K562 (cell line): ENCODE measurements around the gene NMRK1. TPM values are rescaled to one million over a fixed set of nuclear protein-coding genes. Genes with fewer than 3 reads are reported as not detected.

Source experiments
- ATAC-seq: fragments of 200-7000 bp; cut with Tn5 transposase; 3 replicates; pipeline ENCODE4 v1.9.1; 2020; ENCODE audit warnings: moderate library complexity
- BruUV-seq: library from RNA; stranded (reverse); fragments of 400-500 nt; replicated peaks from 2 replicates; lab custom pipeline; 2021; lab: Mats Ljungman, UMichigan
- CTCF ChIA-PET: fragments of 300-600 bp; formaldehyde crosslinking; extraction: SDS; loops from one replicate; lab custom pipeline; 2021; ENCODE audit warnings: low intra/inter-chr PET ratio; lab: Yijun Ruan, JAX
- POLR2A ChIA-PET: fragments of 300-600, 350-650 bp; sonication (Branson Sonifier 250); formaldehyde crosslinking; extraction: SDS; loops from one replicate; lab custom pipeline; 2021; ENCODE audit warnings: antibody characterized with exemption, inconsistent platforms; lab: Yijun Ruan, JAX
- DNase-seq, 4 experiments: peaks; one replicate each; pipeline versions ENCODE4 v3.0.0 to v3.0.0-alpha.2; 2011 to 2018; ENCODE audit warnings: low spot score in 3 of 4, mixed read lengths in 3 of 4; ENCODE audit errors: extremely low read depth in 1 of 4
- FAIRE-seq: peaks from 2 replicates; lab custom pipeline; 2011; peaks lifted over from hg19 to GRCh38; lab: Jason Lieb, UNC
- H2AFZ ChIP-seq: 2 replicates; pipeline ENCODE4 v1.6.0; 2011; ENCODE audit warnings: low read depth, low read length, control low read depth, inconsistent platforms
- H3K27ac ChIP-seq: fragments of 200-600 bp; 3 replicates; pipeline ENCODE4 v1.8.0; 2011; ENCODE audit warnings: low read depth, mild to moderate bottlenecking, control low read depth, inconsistent platforms, low read length, moderate library complexity, mixed read lengths; ENCODE audit errors: extremely low read depth
- H3K27me3 ChIP-seq, 2 experiments: fragments of 300-600 bp in 1 of 2; 2 replicates in 1 of 2; 3 replicates in 1 of 2; pipeline versions ENCODE4 v1.6.0 to v1.8.0; 2011; ENCODE audit warnings: inconsistent platforms in 2 of 2, low read length in 2 of 2, mild to moderate bottlenecking in 1 of 2, mixed read lengths in 1 of 2, moderate library complexity in 1 of 2; ENCODE audit not compliant: control insufficient read depth in 2 of 2, insufficient read depth in 2 of 2
- H3K36me3 ChIP-seq: fragments of 300-600 bp; 3 replicates; pipeline ENCODE4 v1.8.0; 2011; ENCODE audit warnings: mild to moderate bottlenecking, low read length, inconsistent platforms; ENCODE audit not compliant: control insufficient read depth, insufficient read depth
- H3K4me1 ChIP-seq, 2 experiments: fragments of 200-600 bp in 1 of 2; replicated peaks in 1 of 2; 2 replicates in 1 of 2; 3 replicates in 1 of 2; pipeline versions ENCODE4 v1.5.1 to v1.8.0; 2011; ENCODE audit warnings: inconsistent platforms in 2 of 2, low read length in 2 of 2, mild to moderate bottlenecking in 1 of 2, mixed read lengths in 1 of 2, moderate library complexity in 1 of 2; ENCODE audit not compliant: control insufficient read depth in 2 of 2, insufficient read depth in 2 of 2
- H3K4me2 ChIP-seq: 2 replicates; pipeline ENCODE4 v1.6.1; 2011; ENCODE audit warnings: low read length, control low read depth, inconsistent platforms, mixed read lengths; ENCODE audit not compliant: insufficient read depth
- H3K4me3 ChIP-seq: fragments of 200-600 bp; sonication (generic), shearing (Covaris generic); 2 replicates; pipeline ENCODE4 v1.5.1; 2016; ENCODE audit warnings: control low read depth, inconsistent platforms
- H3K79me2 ChIP-seq: fragments of 200-600 bp; 3 replicates; pipeline ENCODE4 v1.8.0; 2011; ENCODE audit warnings: low read length, inconsistent platforms; ENCODE audit not compliant: control insufficient read depth, insufficient read depth
- H3K9ac ChIP-seq, 2 experiments: 2 replicates each; pipeline versions ENCODE4 v1.6.0 to v1.6.1; 2011; ENCODE audit warnings: low read depth in 2 of 2, low read length in 2 of 2, control low read depth in 1 of 2, inconsistent platforms in 1 of 2, mild to moderate bottlenecking in 1 of 2, mixed read lengths in 1 of 2; ENCODE audit not compliant: insufficient read depth in 1 of 2
- H3K9me1 ChIP-seq: one replicate; pipeline ENCODE4 v1.6.0; 2011; ENCODE audit warnings: inconsistent platforms, mild to moderate bottlenecking, low read length, moderate library complexity; ENCODE audit not compliant: control insufficient read depth, insufficient read depth
- H3K9me3 ChIP-seq: replicated peaks from 2 replicates; pipeline ENCODE4 v1.5.1; 2011; ENCODE audit warnings: low read depth, low read length, inconsistent platforms; ENCODE audit not compliant: control insufficient read depth, insufficient read depth
- H4K20me1 ChIP-seq: replicated peaks from 2 replicates; pipeline ENCODE4 v1.6.1; 2011; ENCODE audit warnings: low read length, inconsistent platforms, mixed read lengths; ENCODE audit not compliant: control insufficient read depth, insufficient read depth
- CBX2 ChIP-seq: fragments of 200-600 bp; sonication (generic); IDR thresholded peaks from one replicate; pipeline ENCODE4 v1.6.1; 2012; ENCODE audit warnings: mild to moderate bottlenecking, low read length, inconsistent platforms; ENCODE audit not compliant: insufficient read depth, poor library complexity, severe bottlenecking
- CCAR2 ChIP-seq: fragments of 200-400 bp; formaldehyde crosslinking; IDR thresholded peaks from 2 replicates; pipeline ENCODE4 v1.6.1; 2017; ENCODE audit warnings: mild to moderate bottlenecking, low read depth, low read length
- CREB1 ChIP-seq, 2 experiments: sonication (generic) in 1 of 2; formaldehyde crosslinking in 1 of 2; IDR thresholded peaks; 2 replicates each; pipeline versions ENCODE4 v1.6.1 to v1.8.0; 2012 to 2022; ENCODE audit warnings: inconsistent platforms in 1 of 2, mild to moderate bottlenecking in 1 of 2, missing genetic modification reagents in 1 of 2, moderate library complexity in 1 of 2
- FOXA1 ChIP-seq: fragments of 450-650 bp; IDR thresholded peaks from 2 replicates; pipeline ENCODE4 v1.6.1; 2016; ENCODE audit warnings: mild to moderate bottlenecking, borderline replicate concordance
- NFATC3 ChIP-seq: fragments of 450-650 bp; IDR thresholded peaks from 2 replicates; pipeline ENCODE4 v1.6.1; 2017; ENCODE audit warnings: mild to moderate bottlenecking
- PATZ1 ChIP-seq: fragments of 250-450 bp; sonication (Bioruptor Pico); IDR thresholded peaks from 2 replicates; pipeline ENCODE4 v1.5.0; 2020; ENCODE audit warnings: mild to moderate bottlenecking, borderline replicate concordance
- PRPF4 ChIP-seq: fragments of 200-400 bp; formaldehyde crosslinking; IDR thresholded peaks from one replicate; pipeline ENCODE4 v1.6.1; 2017; ENCODE audit warnings: low read length, low read depth, mild to moderate bottlenecking; ENCODE audit not compliant: insufficient read depth, poor library complexity, severe bottlenecking
- STAG1 ChIP-seq: sonication (generic); formaldehyde crosslinking; IDR thresholded peaks from 2 replicates; pipeline ENCODE4 v1.5.0; 2020; ENCODE audit warnings: missing genetic modification reagents, borderline replicate concordance
- ZBED1 ChIP-seq: IDR thresholded peaks from 2 replicates; pipeline ENCODE4 v1.6.1; 2014
- ZC3H4 ChIP-seq: sonication (generic); formaldehyde crosslinking; IDR thresholded peaks from 2 replicates; pipeline ENCODE4 v1.9.0; 2021; ENCODE audit warnings: missing genetic modification reagents, borderline replicate concordance
- ZNF239 ChIP-seq: fragments of 250-450 bp; sonication (Bioruptor Pico); IDR thresholded peaks from 2 replicates; pipeline ENCODE4 v1.4.0; 2020; ENCODE audit warnings: mild to moderate bottlenecking
- ZNF274 ChIP-seq: IDR thresholded peaks from 2 replicates; pipeline ENCODE4 v1.6.1; 2011; ENCODE audit warnings: low read depth, mild to moderate bottlenecking, low read length, moderate library complexity, borderline replicate concordance
- ZSCAN32 ChIP-seq: fragments of 450-650 bp; formaldehyde crosslinking; IDR thresholded peaks from 2 replicates; pipeline ENCODE4 v1.4.0; 2020; ENCODE audit warnings: mild to moderate bottlenecking, moderate library complexity
- WGBS: fragments of 100-300 bp; shearing (Covaris generic); methylation state at CpG from one replicate; pipeline ENCODE4 v1.1.6; 2016; ENCODE audit warnings: low coverage, mixed read lengths; ENCODE audit not compliant: insufficient coverage; ENCODE audit errors: missing lambda C conversion rate; 5-methylcytosine and 5-hydroxymethylcytosine counted together
- in situ Hi-C: fragments of 300-500 bp; cut with MboI; formaldehyde crosslinking; loops from 4 replicates; pipeline ENCODE4 v1.15.0; 2018; ENCODE audit warnings: inconsistent platforms, mixed read lengths
- intact Hi-C: fragments of 100-400 bp; cut with micrococcal nuclease; formaldehyde crosslinking; loops from 2 replicates; pipeline ENCODE4 v1.14.2; 2022
- polyA plus RNA-seq, 8 experiments: library from polyadenylated mRNA; depleted of rRNA in 4 of 8; stranded (reverse) in 5 of 8; unstranded in 3 of 8; fragments of >200 nt; fragmentation: Nextera tagmentation in 2 of 8; fragmentation: Illumina TruSeq in 1 of 8; extraction: Ambion mirVana in 2 of 8; extraction: Trizol in 1 of 8; gene quantifications; 2 replicates each; pipeline versions ENCODE4 v1.2.1 to v1.2.3, GENCODE V29; 2011 to 2014; ENCODE audit warnings: inconsistent platforms in 1 of 8, missing spikeins in 1 of 8
- total RNA-seq, 7 experiments: library from RNA; depleted of rRNA in 6 of 7; stranded (reverse); fragments of >200 nt in 6 of 7; fragmentation: Illumina TruSeq in 2 of 7; extraction: Trizol in 2 of 7; gene quantifications; 2 replicates each; pipeline versions ENCODE4 v1.2.1 to v1.2.3, GENCODE V29; 2011 to 2021; ENCODE audit warnings: low replicate concordance in 1 of 7
- TF ChIP-seq, protein P1 (sequence below): fragments of 450-650 bp; IDR thresholded peaks from 2 replicates; pipeline ENCODE4 v1.6.1; 2017; ENCODE audit warnings: antibody characterized with exemption, mild to moderate bottlenecking
- TF ChIP-seq, protein P2 (sequence below): fragments of 450-650 bp; formaldehyde crosslinking; IDR thresholded peaks from 2 replicates; pipeline ENCODE4 v1.4.0; 2020; ENCODE audit warnings: mild to moderate bottlenecking, moderate library complexity

Gene NMRK1
- total and polyA plus RNA-seq, 9 of the 15 experiments (the other 6 are each of a cell fraction or from before 2014, with no cell fraction given), result 1.1 to 3.5 (median 1.7) TPM

DNA sequence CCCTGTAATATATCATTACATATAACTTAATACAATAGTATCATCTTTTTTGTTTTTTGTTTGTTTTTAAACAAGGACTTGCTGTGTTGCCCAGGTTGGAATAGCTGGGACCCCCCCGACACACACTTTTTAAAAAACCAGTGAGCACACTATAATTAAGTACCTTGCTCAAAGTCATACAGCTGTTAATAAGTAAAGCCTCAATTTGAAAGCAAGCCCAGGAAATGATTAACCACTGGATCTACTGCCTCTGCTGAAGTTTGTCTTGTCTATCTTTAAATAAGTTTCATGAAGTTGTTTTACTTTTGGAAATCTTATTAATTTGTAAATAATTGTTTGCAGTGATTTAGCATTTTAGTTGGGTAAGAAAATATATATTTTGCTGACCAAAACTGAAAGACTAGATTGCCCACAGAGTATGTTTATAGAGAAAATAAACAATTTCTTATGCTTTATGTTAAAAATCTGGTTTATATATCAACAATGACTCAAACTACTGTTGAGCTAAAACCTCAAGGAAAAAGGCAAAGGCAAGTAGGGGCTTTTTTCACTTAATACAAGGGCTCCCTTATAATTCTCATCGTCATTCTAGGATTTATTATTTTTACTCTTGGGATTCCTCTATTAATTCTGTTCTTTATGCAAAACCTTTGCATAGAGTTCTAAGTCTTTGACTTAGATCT lies 54.0 kb downstream of the NMRK1 start:
- no peak for FAIRE-seq
- no peaks in the 10 kb centered on the region for H3K9me1 ChIP-seq
- CTCF ChIA-PET, result no interaction called here
- no peak for TF ChIP-seq CCAR2
- TF ChIP-seq, protein P1, sequence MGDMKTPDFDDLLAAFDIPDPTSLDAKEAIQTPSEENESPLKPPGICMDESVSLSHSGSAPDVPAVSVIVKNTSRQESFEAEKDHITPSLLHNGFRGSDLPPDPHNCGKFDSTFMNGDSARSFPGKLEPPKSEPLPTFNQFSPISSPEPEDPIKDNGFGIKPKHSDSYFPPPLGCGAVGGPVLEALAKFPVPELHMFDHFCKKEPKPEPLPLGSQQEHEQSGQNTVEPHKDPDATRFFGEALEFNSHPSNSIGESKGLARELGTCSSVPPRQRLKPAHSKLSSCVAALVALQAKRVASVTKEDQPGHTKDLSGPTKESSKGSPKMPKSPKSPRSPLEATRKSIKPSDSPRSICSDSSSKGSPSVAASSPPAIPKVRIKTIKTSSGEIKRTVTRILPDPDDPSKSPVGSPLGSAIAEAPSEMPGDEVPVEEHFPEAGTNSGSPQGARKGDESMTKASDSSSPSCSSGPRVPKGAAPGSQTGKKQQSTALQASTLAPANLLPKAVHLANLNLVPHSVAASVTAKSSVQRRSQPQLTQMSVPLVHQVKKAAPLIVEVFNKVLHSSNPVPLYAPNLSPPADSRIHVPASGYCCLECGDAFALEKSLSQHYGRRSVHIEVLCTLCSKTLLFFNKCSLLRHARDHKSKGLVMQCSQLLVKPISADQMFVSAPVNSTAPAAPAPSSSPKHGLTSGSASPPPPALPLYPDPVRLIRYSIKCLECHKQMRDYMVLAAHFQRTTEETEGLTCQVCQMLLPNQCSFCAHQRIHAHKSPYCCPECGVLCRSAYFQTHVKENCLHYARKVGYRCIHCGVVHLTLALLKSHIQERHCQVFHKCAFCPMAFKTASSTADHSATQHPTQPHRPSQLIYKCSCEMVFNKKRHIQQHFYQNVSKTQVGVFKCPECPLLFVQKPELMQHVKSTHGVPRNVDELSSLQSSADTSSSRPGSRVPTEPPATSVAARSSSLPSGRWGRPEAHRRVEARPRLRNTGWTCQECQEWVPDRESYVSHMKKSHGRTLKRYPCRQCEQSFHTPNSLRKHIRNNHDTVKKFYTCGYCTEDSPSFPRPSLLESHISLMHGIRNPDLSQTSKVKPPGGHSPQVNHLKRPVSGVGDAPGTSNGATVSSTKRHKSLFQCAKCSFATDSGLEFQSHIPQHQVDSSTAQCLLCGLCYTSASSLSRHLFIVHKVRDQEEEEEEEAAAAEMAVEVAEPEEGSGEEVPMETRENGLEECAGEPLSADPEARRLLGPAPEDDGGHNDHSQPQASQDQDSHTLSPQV, result no peak
- TF ChIP-seq STAG1 (CRISPR knock-in tag), result no peak
- no peak for TF ChIP-seq ZC3H4 (CRISPR knock-in tag)
- no peak for TF ChIP-seq CREB1 (IDR thresholded peaks at IDR 0.05)
- no peak for TF ChIP-seq CREB1 (CRISPR knock-in tag; IDR thresholded peaks at IDR 0.05)
- TF ChIP-seq CBX2, result no peak
- no peak for TF ChIP-seq ZNF239 (CRISPR knock-in tag)
- TF ChIP-seq ZBED1, result no peak
- no peak for TF ChIP-seq PRPF4
- no peak for TF ChIP-seq ZSCAN32 (CRISPR knock-in tag)
- no peak for TF ChIP-seq NFATC3
- TF ChIP-seq ZNF274, result no peak
- TF ChIP-seq PATZ1 (CRISPR knock-in tag), result no peak
- TF ChIP-seq, protein P2, sequence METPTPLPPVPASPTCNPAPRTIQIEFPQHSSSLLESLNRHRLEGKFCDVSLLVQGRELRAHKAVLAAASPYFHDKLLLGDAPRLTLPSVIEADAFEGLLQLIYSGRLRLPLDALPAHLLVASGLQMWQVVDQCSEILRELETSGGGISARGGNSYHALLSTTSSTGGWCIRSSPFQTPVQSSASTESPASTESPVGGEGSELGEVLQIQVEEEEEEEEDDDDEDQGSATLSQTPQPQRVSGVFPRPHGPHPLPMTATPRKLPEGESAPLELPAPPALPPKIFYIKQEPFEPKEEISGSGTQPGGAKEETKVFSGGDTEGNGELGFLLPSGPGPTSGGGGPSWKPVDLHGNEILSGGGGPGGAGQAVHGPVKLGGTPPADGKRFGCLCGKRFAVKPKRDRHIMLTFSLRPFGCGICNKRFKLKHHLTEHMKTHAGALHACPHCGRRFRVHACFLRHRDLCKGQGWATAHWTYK (CRISPR knock-in tag), result no peak
- TF ChIP-seq FOXA1, result no peak

More for the DNA sequence above, 54.0 kb downstream of the NMRK1 start:
- Histone ChIP-seq H3K9me3 (no peaks in the 10 kb centered on the region), H4K20me1 (no peaks in the 10 kb centered on the region), H3K27ac (no peak overlapping the region), H3K4me1 (peaks cover 0 to 5% of the 10 kb centered on the region in 2 experiments; a peak in 2 of 5 replicates), H3K4me2 (no peak overlapping the region), H3K4me3 (no peak overlapping the region), H3K9ac (no peak overlapping the region), H2AFZ (no peak overlapping the region), H3K27me3 (no peaks in the 10 kb centered on the region), H3K79me2 (no peaks in the 10 kb centered on the region), H3K36me3 (no peaks in the 10 kb centered on the region)
- DNase-seq (no peak), ATAC-seq (no peak)
- no TSS peak for BruUV-seq
- intact Hi-C loops (no loop called here), in situ Hi-C loops (no loop called here)
- POLR2A ChIA-PET, result no interaction called here
- WGBS, result 25% methylated on average over 2 of the region's 2 CpGs
